GM13977 (cell line): ENCODE results near the gene TP73.

Source experiments
- DNase-seq: peaks from one replicate; pipeline ENCODE4 v3.0.0; 2012; ENCODE audit warnings: low spot score
- in situ Hi-C: fragments of 300-500 bp; cut with MboI; formaldehyde crosslinking; loops from one replicate; pipeline ENCODE4 v1.12.0; 2022; ENCODE audit warnings: low sequenced_read_pairs, low pct_unique_long_range_greater_than_20kb, mixed read lengths, inconsistent platforms; ENCODE audit not compliant: unreplicated experiment
- TF ChIP-seq, protein P1 (sequence below): IDR thresholded peaks from 2 replicates; pipeline ENCODE4 v1.5.1; 2012; ENCODE audit warnings: mild to moderate bottlenecking, control low read depth; ENCODE audit not compliant: insufficient read depth; ENCODE audit errors: extremely low read depth, missing control alignments

The TP73 gene

DNA sequence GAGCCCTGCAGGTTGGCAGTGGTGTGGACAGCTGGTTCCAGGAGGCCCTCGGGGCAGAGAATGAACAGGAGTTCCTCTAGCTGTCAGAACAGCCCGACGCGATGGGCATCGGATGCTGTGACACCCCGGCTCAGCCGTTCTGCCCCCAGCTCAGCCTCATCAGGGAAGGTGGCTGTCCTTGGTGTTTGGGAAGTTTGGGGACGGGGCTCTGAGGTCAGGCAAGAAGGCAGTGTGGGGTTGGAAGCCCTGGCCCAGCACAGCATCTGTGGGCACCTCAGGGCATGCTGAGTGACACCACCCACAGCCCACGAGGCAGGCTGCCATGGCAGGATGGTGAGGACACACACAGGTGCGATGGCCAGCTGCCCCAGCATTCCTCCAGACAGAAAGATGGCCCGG, 59.1 kb downstream of the TP73 start:
- in situ Hi-C loops = no loop called here
- DNase-seq = no peak
- TF ChIP-seq, protein P1, sequence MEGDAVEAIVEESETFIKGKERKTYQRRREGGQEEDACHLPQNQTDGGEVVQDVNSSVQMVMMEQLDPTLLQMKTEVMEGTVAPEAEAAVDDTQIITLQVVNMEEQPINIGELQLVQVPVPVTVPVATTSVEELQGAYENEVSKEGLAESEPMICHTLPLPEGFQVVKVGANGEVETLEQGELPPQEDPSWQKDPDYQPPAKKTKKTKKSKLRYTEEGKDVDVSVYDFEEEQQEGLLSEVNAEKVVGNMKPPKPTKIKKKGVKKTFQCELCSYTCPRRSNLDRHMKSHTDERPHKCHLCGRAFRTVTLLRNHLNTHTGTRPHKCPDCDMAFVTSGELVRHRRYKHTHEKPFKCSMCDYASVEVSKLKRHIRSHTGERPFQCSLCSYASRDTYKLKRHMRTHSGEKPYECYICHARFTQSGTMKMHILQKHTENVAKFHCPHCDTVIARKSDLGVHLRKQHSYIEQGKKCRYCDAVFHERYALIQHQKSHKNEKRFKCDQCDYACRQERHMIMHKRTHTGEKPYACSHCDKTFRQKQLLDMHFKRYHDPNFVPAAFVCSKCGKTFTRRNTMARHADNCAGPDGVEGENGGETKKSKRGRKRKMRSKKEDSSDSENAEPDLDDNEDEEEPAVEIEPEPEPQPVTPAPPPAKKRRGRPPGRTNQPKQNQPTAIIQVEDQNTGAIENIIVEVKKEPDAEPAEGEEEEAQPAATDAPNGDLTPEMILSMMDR = no peak

DNA sequence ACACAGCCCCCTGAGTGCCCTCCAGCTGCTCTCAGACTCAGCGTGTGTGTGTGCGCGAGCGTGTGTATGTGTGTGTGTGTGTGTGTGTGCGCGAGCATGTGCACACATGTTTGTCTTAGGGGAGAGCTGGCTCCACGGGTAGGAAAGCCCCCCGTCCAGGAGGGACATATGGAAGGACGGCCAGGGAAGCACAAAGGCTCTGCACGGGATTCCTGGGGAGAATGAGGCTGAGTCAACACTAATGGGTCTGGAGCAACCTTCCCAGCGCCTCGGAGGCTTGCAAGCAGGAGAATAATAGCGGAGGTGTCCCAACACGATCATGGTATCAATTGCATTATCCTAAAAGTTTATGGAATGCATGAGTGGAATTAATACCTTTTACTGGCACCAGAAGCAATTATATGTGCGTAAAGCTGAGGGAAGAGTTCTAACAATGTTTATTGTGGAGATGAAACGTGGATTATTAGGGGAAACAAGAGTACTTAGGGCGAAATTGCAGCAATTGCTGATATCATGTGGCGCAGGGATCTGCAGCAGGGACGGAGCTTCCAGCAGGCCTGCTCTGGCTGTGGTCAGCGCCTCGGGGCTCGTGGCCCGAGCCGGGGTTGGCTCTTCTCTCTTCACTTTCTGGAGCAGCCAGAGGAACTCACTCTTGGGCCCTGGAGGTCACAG, 59.6 kb downstream of the TP73 start:
- TF ChIP-seq, protein P1 = no peak
- no peak for DNase-seq
- in situ Hi-C loops = no loop called here

DNA sequence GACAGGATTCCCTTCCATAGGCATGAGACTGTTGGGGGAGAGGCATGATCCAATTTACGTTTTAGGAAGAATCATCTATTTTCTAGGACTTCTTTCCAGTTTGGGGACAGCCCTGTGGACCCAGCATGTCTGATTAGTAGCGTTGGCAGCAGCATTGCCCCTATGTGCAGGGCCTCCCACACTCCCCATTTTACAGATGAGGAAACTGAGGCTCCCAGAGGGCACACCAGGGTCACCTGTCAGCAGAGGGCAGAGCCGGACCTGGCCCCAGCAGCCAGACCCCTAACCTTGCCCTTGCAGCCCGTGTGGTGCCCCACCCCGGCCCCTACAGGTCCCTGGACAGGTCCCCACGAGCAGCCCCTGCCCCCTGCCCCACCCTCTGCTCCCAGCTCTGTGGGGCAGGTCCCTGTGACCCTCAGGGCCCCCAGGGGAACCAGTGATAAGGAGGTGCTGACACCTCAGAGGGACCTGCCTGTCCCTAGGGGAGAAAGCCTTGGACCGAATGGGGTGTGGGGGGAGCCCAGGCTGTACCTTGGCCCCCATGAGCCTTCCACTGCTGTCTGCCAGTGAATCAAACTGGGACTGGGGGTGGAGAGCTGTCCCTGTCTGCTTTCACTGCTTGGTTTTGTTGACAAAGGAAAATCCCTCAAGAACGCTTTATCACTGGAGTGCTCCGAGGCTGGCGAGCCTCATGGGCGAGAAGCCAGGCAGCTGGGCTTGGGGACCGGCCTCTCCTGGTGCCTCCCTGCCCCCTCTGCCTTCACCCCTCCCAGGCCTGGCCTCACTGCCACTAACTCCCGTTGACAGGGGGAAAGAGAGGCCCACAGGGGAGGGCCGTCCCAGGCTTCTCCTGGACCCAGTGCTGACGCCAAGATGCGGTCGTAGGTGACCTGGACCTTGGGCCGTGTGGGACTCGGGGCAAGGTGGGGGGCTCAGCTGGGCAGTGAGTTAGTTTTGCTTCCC, 60.5 kb downstream of the TP73 start:
- in situ Hi-C loops = no loop called here

DNA sequence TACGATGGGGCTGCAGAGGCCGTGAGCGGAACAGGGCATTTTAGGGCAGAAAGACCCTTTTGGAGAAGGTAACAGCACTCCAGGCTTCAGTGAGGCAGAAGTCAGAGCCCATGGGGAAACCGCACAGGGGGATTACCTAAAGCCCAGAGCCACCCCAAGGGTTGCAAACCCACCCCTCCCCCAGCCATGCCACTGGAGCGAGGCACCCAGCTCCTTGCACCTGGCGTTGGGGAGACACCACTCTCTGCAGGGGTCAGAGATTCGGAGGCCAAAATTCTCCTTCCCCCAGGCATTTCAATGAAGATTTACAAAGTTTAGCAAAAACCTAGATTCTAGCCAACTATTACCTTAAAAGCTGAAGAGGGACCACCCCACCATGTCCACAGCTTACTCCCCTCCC, 61.5 kb downstream of the TP73 start:
- no peak for DNase-seq
- TF ChIP-seq, protein P1 = no peak
- in situ Hi-C loops = no loop called here

More for the DNA sequence above, 60.5 kb downstream of the TP73 start:
- TF ChIP-seq, protein P1 = no peak
- DNase-seq = no peak

DNA sequence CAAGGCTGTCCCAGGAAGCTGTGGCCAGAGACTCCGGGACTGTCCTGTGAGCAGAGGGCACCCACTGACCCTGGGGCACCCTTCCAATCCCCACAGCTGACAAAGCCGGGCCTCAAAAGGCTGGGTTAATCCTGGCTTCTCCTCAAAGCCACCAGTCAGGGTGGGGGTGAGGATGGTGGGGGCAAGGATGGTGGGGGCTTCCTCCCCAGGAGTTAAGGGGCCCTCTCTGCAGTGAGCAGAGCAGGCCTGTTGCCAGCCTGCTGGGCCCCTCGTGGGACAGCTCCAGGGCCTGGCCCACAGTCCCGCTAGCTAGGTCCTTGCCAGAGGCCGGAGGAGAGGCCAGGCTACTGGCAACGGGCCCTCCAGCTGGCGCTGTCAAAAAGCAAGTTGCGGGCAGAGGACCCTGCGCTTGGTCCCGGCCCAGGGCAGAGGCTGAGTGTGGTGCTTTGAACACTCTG, 62.0 kb downstream of the TP73 start:
- DNase-seq = no peak
- in situ Hi-C loops = no loop called here
- TF ChIP-seq, protein P1 = no peak

DNA sequence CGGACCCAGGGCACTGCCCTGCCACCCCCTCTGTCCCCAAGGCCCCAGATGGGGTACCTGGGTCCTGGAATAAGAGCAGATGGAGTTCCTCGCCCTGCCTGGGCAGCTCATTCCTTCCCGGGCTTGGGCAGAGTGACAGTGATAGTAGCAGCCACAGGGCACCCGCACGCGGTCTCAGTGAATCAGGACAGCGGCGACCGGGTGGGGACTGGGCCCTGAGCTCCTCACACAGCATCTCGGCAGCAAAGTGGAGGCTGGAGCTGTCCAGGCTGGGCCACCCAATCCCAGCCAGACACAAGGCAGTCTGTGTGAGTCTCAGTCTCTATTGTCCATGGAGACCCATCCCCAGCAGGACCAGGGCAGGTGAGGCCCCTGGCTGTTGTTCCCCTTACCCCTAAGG, 62.5 kb downstream of the TP73 start:
- no peak for DNase-seq
- TF ChIP-seq, protein P1 = no peak
- in situ Hi-C loops = no loop called here
